22Rv1 (cell line): Measurements from ENCODE around the gene SCFD2.

Source experiments
- CTCF ChIP-seq: fragments of 450-650 bp; IDR thresholded peaks from 2 replicates; pipeline ENCODE4 v1.5.1; 2017; ENCODE audit warnings: mild to moderate bottlenecking
- ZFX ChIP-seq: fragments of 450-650 bp; IDR thresholded peaks from 2 replicates; pipeline ENCODE4 v1.6.1; 2017; ENCODE audit warnings: antibody characterized with exemption, borderline replicate concordance

GRCh38 chr4:53175640-53176039, 190.2 kb downstream of the SCFD2 start:
- TF ChIP-seq CTCF (no peak), ZFX (no peak)
